ENCODE results near the gene DDAH1. TPM values are rescaled to one million over a fixed set of nuclear protein-coding genes. Genes with fewer than 3 reads are reported as not detected.

DDAH1 gene
- total RNA-seq, 1 experiment from 2014 or later, result 87.9 TPM

- Mint-ChIP-seq H3K27me3 (ENCODE audit: insufficient read depth, unreplicated experiment) (no peaks in the 10 kb centered on the region), H3K27ac (ENCODE audit: unreplicated experiment) (no peak overlapping the region), H3K4me3 (ENCODE audit: unreplicated experiment) (peak overlapping the region; percentile 57), H3K4me1 (ENCODE audit: low read depth, unreplicated experiment) (no peaks in the 10 kb centered on the region), H3K36me3 (ENCODE audit: insufficient read depth, unreplicated experiment) (peaks cover 5% of the 10 kb centered on the region), H3K9me3 (ENCODE audit: unreplicated experiment) (no peaks in the 10 kb centered on the region)
- TF ChIP-seq, protein P1, sequence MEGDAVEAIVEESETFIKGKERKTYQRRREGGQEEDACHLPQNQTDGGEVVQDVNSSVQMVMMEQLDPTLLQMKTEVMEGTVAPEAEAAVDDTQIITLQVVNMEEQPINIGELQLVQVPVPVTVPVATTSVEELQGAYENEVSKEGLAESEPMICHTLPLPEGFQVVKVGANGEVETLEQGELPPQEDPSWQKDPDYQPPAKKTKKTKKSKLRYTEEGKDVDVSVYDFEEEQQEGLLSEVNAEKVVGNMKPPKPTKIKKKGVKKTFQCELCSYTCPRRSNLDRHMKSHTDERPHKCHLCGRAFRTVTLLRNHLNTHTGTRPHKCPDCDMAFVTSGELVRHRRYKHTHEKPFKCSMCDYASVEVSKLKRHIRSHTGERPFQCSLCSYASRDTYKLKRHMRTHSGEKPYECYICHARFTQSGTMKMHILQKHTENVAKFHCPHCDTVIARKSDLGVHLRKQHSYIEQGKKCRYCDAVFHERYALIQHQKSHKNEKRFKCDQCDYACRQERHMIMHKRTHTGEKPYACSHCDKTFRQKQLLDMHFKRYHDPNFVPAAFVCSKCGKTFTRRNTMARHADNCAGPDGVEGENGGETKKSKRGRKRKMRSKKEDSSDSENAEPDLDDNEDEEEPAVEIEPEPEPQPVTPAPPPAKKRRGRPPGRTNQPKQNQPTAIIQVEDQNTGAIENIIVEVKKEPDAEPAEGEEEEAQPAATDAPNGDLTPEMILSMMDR (IDR thresholded peaks at IDR 0.05; ENCODE audit: insufficient read depth in 1 of 2, low read depth in 1 of 2, low read length in 1 of 2, severe bottlenecking in 1 of 2, unreplicated experiment in 1 of 2), result peak; percentile 81 to 89
- DNase-seq, result peak; percentile 79 to 87
- CTCF ChIA-PET, result interaction anchor here (0.6 to 1.4 kb wide), 11 partner anchors 13 to 710 kb away, joined by 3 to 11 read pairs (median 3); partner anchors contain the start of gene CCN1
- Histone ChIP-seq H3K27me3 (replicated peaks; ENCODE audit: control insufficient read depth, insufficient read depth, low read length) (no peaks in the 10 kb centered on the region), H3K36me3 (ENCODE audit: control insufficient read depth, insufficient read depth, low read length) (no peaks in the 10 kb centered on the region), H3K9me3 (no peaks in the 10 kb centered on the region), H3K4me1 (peaks cover 16% of the 10 kb centered on the region), H3K4me3 (ENCODE audit: low read depth, low read length) (no peak overlapping the region)
- BruUV-seq (replicated peaks), result no TSS peak
- intact Hi-C loops (cut with micrococcal nuclease; ENCODE audit: unreplicated experiment), result loop anchor here (1.0 to 5.0 kb wide), 10 partner anchors 21 to 710 kb away; partner anchors contain the start of gene ZNHIT6
- POLR2A ChIA-PET, result interaction anchor here (1.4 kb wide), 1 partner anchor 273 kb away, joined by 3 read pairs; no protein-coding TSS in a partner anchor
These were observed 156.7 kb downstream of the DDAH1 start for GRCh38 chr1:85307987-85308832.

DNA sequence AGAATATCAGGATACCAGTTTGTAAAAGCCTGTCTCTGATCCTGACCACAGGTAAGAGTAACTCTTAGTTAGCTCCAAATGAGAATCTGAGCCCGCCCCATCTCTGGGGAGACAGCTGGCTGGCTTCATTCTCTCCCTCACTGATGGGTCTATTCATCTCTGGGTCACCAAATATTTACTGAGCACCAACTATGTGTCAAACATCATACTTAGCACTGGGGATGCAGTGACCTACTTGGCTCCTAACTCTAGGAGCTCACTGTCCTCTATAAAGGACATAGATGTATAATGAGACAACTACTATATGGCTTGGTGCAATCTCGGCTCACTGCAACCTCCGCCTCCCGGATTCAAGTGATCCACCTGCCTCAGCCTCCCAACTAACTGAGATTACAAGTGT, 158.7 kb downstream of the DDAH1 start:
- ChIA-PET CTCF (no interaction called here), POLR2A (no interaction called here)
- Mint-ChIP-seq H3K27me3 (ENCODE audit: insufficient read depth, unreplicated experiment) (no peaks in the 10 kb centered on the region), H3K4me1 (ENCODE audit: low read depth, unreplicated experiment) (no peaks in the 10 kb centered on the region), H3K27ac (ENCODE audit: unreplicated experiment) (no peak overlapping the region), H3K9me3 (ENCODE audit: unreplicated experiment) (no peaks in the 10 kb centered on the region), H3K36me3 (ENCODE audit: insufficient read depth, unreplicated experiment) (peaks cover 5% of the 10 kb centered on the region), H3K4me3 (ENCODE audit: unreplicated experiment) (no peak overlapping the region)
- H3K27me3 ChIP-seq (replicated peaks; ENCODE audit: control insufficient read depth, insufficient read depth, low read length), result no peaks in the 10 kb centered on the region
- H3K4me1 ChIP-seq, result peaks cover 16% of the 10 kb centered on the region
- H3K36me3 ChIP-seq (ENCODE audit: control insufficient read depth, insufficient read depth, low read length), result no peaks in the 10 kb centered on the region
- TF ChIP-seq, protein P1 (IDR thresholded peaks at IDR 0.05; ENCODE audit: insufficient read depth in 1 of 2, low read depth in 1 of 2, low read length in 1 of 2, severe bottlenecking in 1 of 2, unreplicated experiment in 1 of 2), result no peak
- DNase-seq, result no peak
- H3K4me3 ChIP-seq (ENCODE audit: low read depth, low read length), result no peak overlapping the region
- intact Hi-C loops (cut with micrococcal nuclease; ENCODE audit: unreplicated experiment), result loop anchor here (5.0 kb wide), 1 partner anchor 401 kb away; the partner anchor contains the start of gene ZNHIT6
- H3K9me3 ChIP-seq, result no peaks in the 10 kb centered on the region
- no TSS peak for BruUV-seq (replicated peaks)

- CTCF ChIA-PET, result no interaction called here
- intact Hi-C loops (cut with micrococcal nuclease; ENCODE audit: unreplicated experiment), result no loop called here
- no TSS peak for BruUV-seq (replicated peaks)
- Histone ChIP-seq H3K4me3 (ENCODE audit: low read depth, low read length) (no peak overlapping the region), H3K36me3 (ENCODE audit: control insufficient read depth, insufficient read depth, low read length) (no peaks in the 10 kb centered on the region), H3K4me1 (peaks cover 3% of the 10 kb centered on the region), H3K9me3 (no peaks in the 10 kb centered on the region), H3K27me3 (replicated peaks; ENCODE audit: control insufficient read depth, insufficient read depth, low read length) (no peaks in the 10 kb centered on the region)
- POLR2A ChIA-PET, result no interaction called here
- no peak overlapping the region for H3K27ac Mint-ChIP-seq (ENCODE audit: unreplicated experiment)
- DNase-seq, result no peak
- peaks cover 5% of the 10 kb centered on the region for H3K36me3 Mint-ChIP-seq (ENCODE audit: insufficient read depth, unreplicated experiment)
- H3K4me3 Mint-ChIP-seq (ENCODE audit: unreplicated experiment), result no peak overlapping the region
- H3K4me1 Mint-ChIP-seq (ENCODE audit: low read depth, unreplicated experiment), result no peaks in the 10 kb centered on the region
- no peaks in the 10 kb centered on the region for H3K27me3 Mint-ChIP-seq (ENCODE audit: insufficient read depth, unreplicated experiment)
- TF ChIP-seq, protein P1 (IDR thresholded peaks at IDR 0.05; ENCODE audit: insufficient read depth in 1 of 2, low read depth in 1 of 2, low read length in 1 of 2, severe bottlenecking in 1 of 2, unreplicated experiment in 1 of 2), result no peak
- no peaks in the 10 kb centered on the region for H3K9me3 Mint-ChIP-seq (ENCODE audit: unreplicated experiment)
These were observed 161.4 kb downstream of the DDAH1 start for GRCh38 chr1:85303440-85304162.

Data from Caco-2 (cell line).